HG02588 (cell line): ENCODE measurements around the gene TMEM17.
A peak's percentile ranks its signal among the peaks of the same experiment; 100 is the strongest.

ENCODE experiments used
- ATAC-seq: cut with Tn5 transposase; IDR thresholded peaks from one replicate; pipeline ENCODE4 v1.9.1; 2021; ENCODE audit warnings: mild to moderate bottlenecking, moderate library complexity; ENCODE audit not compliant: unreplicated experiment

Gene TMEM17

GRCh38 chr2:62458206-62458641 lies 47.8 kb downstream of the TMEM17 start:
- no peak for ATAC-seq

- no peak for ATAC-seq
These were observed 48.4 kb downstream of the TMEM17 start for GRCh38 chr2:62457556-62457955.

DNA sequence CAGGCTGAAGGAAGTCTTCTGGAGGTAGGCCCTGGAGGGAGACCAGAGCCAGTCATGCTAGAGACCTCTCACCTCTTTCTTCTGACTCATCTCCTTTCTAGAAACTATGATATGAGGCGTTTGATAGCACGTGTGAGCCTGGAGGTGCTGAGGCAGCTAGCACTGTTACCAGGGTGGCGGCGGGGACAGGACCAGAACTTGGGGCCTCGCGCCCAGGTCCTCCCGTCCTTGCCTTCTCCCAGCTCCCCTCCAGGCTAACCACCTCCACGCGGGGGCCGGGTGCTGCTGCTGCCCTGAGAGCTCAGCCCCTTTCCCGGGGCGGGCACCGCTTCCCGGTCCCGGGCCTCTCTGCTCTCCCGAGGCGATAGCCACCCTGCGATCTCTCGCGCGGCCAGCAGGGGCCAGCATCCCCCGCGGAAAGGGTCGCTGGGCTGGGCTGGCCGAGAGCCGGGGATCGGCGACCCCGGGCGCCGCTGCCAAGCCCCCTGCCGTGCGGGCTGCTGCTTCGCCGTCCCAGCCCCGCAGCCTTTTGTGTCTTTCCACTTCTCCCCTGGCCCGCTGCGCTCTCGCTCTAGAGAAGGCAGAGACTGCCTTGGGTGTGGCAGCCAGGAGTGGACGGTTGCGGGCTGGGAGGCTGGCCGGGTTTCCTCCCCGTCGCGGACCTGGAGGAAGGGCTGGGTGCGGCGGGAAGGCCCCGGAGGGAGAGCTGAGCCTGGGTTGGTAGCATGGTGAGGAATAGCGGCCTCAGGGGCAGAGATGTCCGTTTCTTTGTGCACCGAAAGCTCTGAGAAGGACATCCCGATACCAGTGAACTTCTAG lies 49.1 kb downstream of the TMEM17 start:
- peak; percentile 88 for ATAC-seq

- ATAC-seq = no peak
These were observed 49.9 kb downstream of the TMEM17 start for GRCh38 chr2:62455957-62456692.

DNA sequence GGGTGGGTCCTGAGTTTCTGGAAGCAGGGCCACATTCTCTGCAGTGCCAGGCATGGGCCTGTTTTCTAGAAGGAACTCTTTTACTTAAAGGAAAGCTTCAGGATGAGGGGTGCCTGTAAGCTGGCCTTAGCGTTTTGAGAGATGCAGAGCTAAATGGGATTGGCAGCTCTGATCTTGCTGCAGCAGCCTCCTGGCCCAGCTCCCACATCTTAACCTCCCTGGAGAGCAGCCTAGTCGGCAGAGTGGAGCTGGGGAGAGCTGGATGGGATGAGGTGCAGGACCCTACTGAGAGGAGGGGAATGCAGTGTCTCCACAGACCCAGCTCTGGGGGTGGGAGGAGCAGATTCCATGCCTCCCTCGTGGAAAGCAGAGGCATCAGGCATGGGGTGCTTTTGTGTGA lies 52.0 kb downstream of the TMEM17 start:
- ATAC-seq = no peak

DNA sequence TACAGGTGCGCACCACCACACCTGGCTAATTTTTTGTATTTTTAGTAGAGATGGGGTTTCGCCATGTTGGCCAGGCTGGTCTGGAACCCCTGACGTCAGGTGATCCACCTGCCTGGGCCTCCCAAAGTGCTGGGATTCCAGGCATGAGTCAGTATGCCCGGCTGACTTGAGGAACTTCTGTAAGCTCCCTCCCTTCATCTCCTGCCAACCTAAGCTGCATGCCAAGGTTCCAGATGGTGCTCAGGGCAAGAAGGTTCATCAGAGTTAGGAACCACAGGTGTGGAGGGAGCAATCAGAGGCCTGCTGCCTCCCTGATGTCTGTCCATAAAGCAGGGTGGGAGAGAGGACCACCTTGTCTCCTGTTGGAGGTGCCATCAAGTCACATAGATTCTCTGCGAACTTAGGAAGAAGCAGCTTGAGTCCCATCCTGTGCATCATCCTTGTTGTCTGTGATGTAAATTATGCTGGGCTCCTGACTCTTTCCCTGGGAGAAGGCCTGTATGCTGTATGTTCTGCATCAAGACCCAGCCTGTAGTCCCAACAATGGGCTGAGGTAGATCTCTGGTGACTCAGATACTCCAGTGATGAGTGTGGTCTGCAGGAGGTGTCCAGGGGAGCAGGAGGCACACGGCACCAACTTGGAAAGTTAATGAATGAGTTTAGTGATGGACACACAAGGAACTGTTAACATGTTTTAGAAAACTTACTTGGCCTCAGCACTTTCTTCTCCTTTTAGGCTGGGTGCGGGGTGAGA lies 53.1 kb downstream of the TMEM17 start:
- no peak for ATAC-seq

- no peak for ATAC-seq
These were observed 55.2 kb downstream of the TMEM17 start for GRCh38 chr2:62450716-62451191.
